Duodenal mucosa (tissue), 2 donors: ENCODE results near the gene LPP.

Source experiments
- H3K27ac ChIP-seq: one replicate; pipeline ENCODE4 v1.7.0; 2013; ENCODE audit warnings: low read depth, low read length
- H3K27me3 ChIP-seq, 2 donors: one replicate each; pipeline ENCODE4 v1.7.0; 2013; ENCODE audit warnings: low read length in 2 of 2, control low read depth in 1 of 2; ENCODE audit not compliant: insufficient read depth in 2 of 2, control insufficient read depth in 1 of 2
- H3K36me3 ChIP-seq, 2 donors: one replicate each; pipeline ENCODE4 v1.7.0; 2013; ENCODE audit warnings: low read length in 2 of 2, control low read depth in 1 of 2; ENCODE audit not compliant: insufficient read depth in 2 of 2, control insufficient read depth in 1 of 2
- H3K4me1 ChIP-seq, 2 donors: one replicate each; pipeline ENCODE4 v1.7.0; 2013; ENCODE audit warnings: low read length in 2 of 2, control low read depth in 1 of 2; ENCODE audit not compliant: insufficient read depth in 2 of 2, control insufficient read depth in 1 of 2
- H3K4me3 ChIP-seq, 2 donors: one replicate each; pipeline ENCODE4 v1.7.0; 2013; ENCODE audit warnings: low read length in 2 of 2, low read depth in 1 of 2
- H3K9ac ChIP-seq, 2 donors: one replicate each; pipeline ENCODE4 v1.7.0; 2013; ENCODE audit warnings: low read length in 2 of 2, low read depth in 1 of 2
- H3K9me3 ChIP-seq, 2 donors: one replicate each; pipeline ENCODE4 v1.7.0; 2013; ENCODE audit warnings: low read length in 2 of 2, control low read depth in 1 of 2; ENCODE audit not compliant: control insufficient read depth in 1 of 2

Gene LPP

DNA sequence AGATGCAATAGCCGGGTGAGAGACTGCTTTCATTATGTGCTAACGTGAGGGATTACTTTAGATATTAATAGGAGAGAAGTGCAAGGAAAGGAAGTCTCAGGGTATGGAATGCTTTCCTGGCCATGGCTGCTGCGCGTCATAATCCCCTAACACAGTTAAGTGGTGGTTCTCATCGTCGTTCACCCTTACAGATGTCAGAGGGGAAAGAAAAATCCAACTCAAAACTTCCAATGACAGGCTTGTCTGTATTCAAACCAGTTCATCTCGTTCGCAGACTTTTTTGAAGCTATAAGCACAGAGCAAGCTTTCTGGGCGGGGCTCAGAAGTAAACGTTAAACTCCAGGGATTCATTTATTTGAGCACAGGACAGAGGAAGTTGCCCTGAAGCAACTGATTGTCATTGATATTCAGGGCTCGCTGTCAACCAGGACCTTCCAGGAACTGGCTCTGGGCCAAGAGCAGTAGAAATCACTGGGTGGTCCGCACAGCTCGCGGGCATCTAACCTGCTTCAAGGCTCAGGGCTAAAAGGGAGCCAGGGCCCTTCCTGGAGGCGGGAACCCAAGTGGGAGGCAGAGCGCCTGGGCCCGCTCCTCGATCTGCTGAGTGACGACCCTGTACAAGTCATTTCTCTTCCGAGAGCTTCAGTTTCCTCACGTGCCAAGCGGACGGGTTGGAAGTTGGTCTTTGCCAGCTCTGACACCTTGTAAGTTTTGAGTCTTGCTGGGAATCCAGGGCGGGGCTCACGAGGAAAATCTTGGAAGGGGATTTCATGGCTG is 1.1 kb upstream of the LPP start:
- no peaks in the 10 kb centered on the region for H3K27me3 ChIP-seq
- H3K4me1 ChIP-seq: peaks cover 32 to 47% of the 10 kb centered on the region in 2 donors
- no peaks in the 10 kb centered on the region for H3K36me3 ChIP-seq
- H3K9me3 ChIP-seq: no peaks in the 10 kb centered on the region
- H3K27ac ChIP-seq: peak overlapping the region; percentile 91
- H3K9ac ChIP-seq: peak overlapping the region; percentile 77 to 80
- H3K4me3 ChIP-seq: peak overlapping the region; percentile 76 to 79

DNA sequence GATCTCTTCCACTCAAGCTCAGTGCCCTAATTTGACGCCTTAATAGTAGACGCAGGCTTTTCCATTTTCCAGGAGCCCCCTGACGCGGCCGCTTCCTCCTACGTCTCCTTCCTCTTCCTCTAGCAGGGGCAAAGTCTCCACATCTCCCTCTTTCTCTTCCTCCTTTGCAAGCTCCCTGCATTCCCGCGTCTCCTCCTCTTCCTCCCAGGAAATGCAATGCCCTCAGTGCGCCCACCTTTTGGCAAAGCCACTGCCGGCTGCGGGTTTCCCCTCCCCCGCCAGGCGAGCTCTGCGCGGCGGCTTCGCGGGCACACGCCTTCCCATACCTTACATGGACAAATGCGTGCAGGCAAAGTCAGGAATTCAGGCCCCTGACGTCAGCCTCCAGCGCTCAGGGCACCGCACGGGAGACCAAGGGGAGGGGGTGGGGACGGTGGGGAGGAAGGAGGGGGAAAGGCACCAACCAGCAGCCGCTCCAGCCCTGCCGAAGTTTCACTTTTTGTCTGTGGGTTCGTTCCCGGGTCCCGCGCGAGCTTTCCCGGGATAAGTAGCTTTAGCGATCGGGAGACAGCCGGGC is 432 bp upstream of the LPP start:
- no peaks in the 10 kb centered on the region for H3K27me3 ChIP-seq
- H3K4me1 ChIP-seq: peaks cover 39 to 53% of the 10 kb centered on the region in 2 donors

DNA sequence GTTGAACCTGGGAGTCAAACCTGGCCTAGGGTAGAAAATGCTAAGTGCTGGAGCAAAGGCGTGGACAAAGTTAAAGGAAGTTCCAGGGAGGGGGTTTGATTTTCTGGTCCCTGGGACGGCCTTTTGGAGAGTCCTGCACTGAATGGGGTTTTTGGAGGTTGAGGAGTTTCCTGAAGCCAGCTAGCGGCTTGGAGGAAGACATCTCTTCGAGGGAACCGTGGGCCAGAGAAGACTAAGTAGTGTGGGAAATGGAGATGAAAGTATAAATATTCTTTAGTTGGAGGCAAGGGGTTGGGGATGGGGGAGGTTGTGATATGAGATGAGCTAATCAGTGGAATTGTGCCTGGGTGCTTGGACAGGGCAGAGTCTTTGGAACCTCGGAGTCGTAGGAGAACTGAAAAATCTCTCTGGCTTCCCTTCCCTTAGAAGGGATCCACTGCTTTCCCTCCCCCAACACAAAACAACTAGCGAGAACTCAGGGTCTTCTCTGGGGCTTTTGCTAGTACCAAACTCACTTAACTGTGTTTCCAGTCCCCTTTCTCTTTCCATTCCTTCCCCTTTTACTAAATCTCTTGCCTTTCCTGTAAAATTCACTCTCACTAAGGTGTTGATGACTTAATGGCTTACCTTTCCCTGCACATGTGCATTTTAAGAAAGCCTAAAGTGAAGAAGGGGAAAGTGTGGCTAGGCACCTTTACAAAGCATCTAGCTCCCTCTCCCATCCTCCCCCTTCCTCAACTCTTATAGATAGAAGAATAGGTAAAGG is 1.0 kb downstream of the LPP start:
- Histone ChIP-seq H3K27me3 (no peaks in the 10 kb centered on the region), H3K4me3 (peak overlapping the region; percentile 75 to 79), H3K36me3 (no peaks in the 10 kb centered on the region), H3K9me3 (no peaks in the 10 kb centered on the region), H3K27ac (peak overlapping the region; percentile 91), H3K9ac (peak overlapping the region; percentile 79 to 82), H3K4me1 (peaks cover 51 to 68% of the 10 kb centered on the region in 2 donors)

More for the DNA sequence above, 432 bp upstream of the LPP start:
- Histone ChIP-seq H3K36me3 (no peaks in the 10 kb centered on the region), H3K4me3 (peak overlapping the region; percentile 76 to 79), H3K9ac (peak overlapping the region; percentile 77 to 80), H3K9me3 (no peaks in the 10 kb centered on the region), H3K27ac (peak overlapping the region; percentile 91)

DNA sequence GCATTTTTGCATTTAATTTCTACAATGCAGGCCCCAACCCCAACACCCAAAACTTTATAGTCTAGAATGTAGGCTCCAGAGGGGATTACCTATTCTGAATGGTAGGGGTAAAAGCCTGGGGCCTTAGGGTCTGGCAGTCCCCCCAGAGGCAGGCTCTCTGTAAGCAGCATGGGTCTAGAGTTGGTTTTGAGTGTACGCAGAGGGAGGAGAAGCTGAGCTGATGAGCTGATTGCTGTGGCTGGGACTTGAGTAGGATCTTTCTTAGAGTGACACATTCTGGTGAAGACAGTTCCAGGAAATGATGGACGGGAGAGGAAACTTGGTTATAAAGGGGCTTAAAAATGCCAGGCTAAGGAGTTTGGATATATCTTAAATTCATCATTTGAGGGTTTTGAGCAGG is 2.1 kb downstream of the LPP start:
- Histone ChIP-seq H3K4me3 (peak overlapping the region in 1 of 2 donors; percentile 75), H3K4me1 (peaks cover 59 to 78% of the 10 kb centered on the region in 2 donors), H3K9me3 (no peaks in the 10 kb centered on the region), H3K36me3 (no peaks in the 10 kb centered on the region), H3K27ac (no peak overlapping the region), H3K27me3 (no peaks in the 10 kb centered on the region), H3K9ac (no peak overlapping the region)

DNA sequence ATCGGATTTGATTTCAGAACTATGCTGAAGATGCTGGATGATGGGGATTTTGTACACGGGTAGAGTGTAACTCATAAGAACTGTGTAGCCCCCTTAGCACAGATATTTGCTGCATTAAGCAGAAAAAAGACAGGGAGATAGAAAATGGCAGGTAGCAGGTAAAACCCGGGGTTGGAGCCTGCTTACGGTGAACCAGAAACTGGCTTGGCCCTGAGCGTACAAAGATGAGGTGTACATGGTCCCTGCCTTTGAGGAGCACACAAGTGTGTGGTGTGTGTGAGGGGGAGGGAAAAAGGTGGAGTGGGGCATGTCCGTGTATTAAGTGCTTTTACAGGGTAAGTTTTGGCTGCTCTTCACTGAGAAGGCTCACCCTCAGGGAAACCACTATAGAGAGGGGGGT is 3.5 kb downstream of the LPP start:
- H3K27ac ChIP-seq: no peak overlapping the region
- no peaks in the 10 kb centered on the region for H3K27me3 ChIP-seq
- H3K4me3 ChIP-seq: peak overlapping the region; percentile 13 to 33
- H3K9ac ChIP-seq: peak overlapping the region in 1 of 2 donors; percentile 16
- H3K36me3 ChIP-seq: no peaks in the 10 kb centered on the region
- no peaks in the 10 kb centered on the region for H3K9me3 ChIP-seq
- peaks cover 67 to 87% of the 10 kb centered on the region in 2 donors for H3K4me1 ChIP-seq

DNA sequence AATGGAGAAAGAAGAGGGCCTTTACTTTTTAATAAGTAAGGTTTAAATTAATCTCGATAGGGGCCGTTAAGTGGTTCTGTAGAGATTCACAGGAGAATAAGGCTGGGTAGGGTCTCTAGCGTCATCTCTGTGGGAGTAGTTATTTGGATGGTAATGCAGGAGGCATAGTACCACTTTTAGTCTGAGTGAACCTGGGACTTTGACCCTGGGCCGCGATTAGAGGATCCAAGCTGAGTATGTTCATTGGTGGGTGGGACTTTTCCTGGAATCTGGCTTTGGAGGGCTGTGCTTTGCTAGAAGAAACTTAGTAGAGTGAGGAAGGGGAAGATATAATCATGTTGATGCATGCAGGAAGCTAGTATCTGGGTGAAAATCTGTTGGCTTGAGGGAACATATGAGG is 4.0 kb downstream of the LPP start:
- H3K9ac ChIP-seq: peak overlapping the region in 1 of 2 donors; percentile 15
- H3K27me3 ChIP-seq: no peaks in the 10 kb centered on the region
- peak overlapping the region; percentile 33 to 41 for H3K4me3 ChIP-seq
- peaks cover 70 to 85% of the 10 kb centered on the region in 2 donors for H3K4me1 ChIP-seq
- H3K36me3 ChIP-seq: no peaks in the 10 kb centered on the region
- peak overlapping the region; percentile 3 for H3K27ac ChIP-seq
- H3K9me3 ChIP-seq: no peaks in the 10 kb centered on the region

DNA sequence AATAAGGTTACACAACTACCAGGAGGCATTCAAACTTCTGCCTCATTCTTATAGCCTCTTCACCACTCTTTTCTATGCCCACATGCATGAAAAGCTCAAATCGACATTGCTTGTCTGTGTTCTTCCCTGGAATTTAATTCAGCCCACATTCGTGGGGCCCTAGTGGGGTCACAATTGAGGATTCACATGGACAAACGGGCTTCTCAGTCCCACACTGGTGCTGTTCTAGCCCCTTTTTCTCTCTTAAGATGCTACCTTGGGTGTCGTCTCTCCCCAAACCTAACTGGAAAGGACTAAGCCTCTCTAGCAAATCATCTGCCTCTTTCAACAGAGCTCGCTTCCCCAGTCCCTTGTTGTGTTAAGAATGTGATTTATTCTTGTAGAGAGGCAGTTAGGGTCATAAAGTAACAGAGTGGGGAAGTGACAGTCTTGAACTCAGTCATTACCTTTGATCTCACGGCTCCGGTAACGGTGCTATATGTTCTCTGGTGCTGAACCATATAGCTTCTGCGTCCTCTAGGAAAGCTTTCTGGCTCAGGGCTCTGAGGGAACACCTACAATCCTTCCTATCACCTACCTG is 4.9 kb downstream of the LPP start:
- H3K27me3 ChIP-seq: no peaks in the 10 kb centered on the region
- no peaks in the 10 kb centered on the region for H3K9me3 ChIP-seq
- peak overlapping the region; percentile 37 for H3K27ac ChIP-seq
- peak overlapping the region in 1 of 2 donors; percentile 1 for H3K9ac ChIP-seq
- H3K4me1 ChIP-seq: peaks cover 77 to 89% of the 10 kb centered on the region in 2 donors
- peak overlapping the region; percentile 9 to 44 for H3K4me3 ChIP-seq
- H3K36me3 ChIP-seq: no peaks in the 10 kb centered on the region

DNA sequence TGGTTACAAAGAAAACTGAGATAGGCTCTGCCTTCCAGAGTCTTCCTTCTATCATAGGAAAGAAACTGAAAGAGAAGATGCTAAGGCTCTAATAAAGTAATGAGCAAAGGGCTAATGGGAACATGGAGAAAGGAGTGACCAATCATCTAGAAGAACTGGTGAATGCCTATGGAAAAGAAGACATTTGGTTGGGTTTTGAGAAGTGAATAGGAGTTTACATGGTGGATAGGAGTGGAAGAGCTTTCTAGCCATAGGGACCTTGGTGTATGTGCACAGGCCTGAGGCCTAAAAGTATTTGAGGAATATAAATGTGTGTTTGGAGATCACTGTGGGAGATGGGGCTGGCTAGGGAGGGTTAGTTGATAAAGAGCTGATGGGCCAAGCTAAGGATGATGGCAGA is 6.8 kb downstream of the LPP start:
- Histone ChIP-seq H3K9ac (no peak overlapping the region), H3K9me3 (no peaks in the 10 kb centered on the region), H3K4me3 (no peak overlapping the region), H3K4me1 (peaks cover 90 to 95% of the 10 kb centered on the region in 2 donors), H3K36me3 (no peaks in the 10 kb centered on the region), H3K27ac (no peak overlapping the region), H3K27me3 (no peaks in the 10 kb centered on the region)

DNA sequence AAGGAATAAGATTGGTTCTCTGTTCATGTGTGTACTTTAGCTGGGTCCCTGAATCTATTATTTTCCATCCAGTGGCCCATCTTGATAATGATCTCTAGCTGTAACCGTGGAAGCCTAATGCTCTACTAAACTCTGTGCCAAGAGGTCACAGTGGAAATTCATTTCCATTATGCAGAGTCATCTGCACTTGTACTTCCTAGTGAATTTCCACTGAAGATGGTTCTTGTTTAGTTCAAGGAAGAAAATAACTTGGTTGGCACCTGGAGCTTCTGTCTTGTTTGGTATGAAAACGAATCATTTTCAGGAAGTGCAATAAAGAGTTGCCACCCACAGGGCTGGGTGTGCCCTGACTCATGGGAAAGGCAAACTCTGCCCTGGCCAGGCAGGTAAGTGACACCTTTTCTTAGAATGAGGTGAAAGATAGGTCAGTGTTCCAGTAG is 10.3 kb downstream of the LPP start:
- H3K27ac ChIP-seq: peak overlapping the region; percentile 34
- no peaks in the 10 kb centered on the region for H3K36me3 ChIP-seq
- no peak overlapping the region for H3K4me3 ChIP-seq
- no peaks in the 10 kb centered on the region for H3K27me3 ChIP-seq
- H3K9ac ChIP-seq: no peak overlapping the region
- H3K4me1 ChIP-seq: peaks cover 67 to 68% of the 10 kb centered on the region in 2 donors
- no peaks in the 10 kb centered on the region for H3K9me3 ChIP-seq
